Right lobe of liver (tissue), 4 donors: ENCODE results near the gene PPT1.

ENCODE experiments used
- POLR2A ChIP-seq: fragments of 450-650 bp; IDR thresholded peaks from one replicate; pipeline ENCODE4 v1.6.1; 2017; ENCODE audit warnings: antibody characterized with exemption, mild to moderate bottlenecking
- TF ChIP-seq, protein P1 (sequence below), 4 donors: fragments of 200-600 bp in 3 of 4; fragments of 450-650 bp in 1 of 4; IDR thresholded peaks; one replicate each; pipeline versions ENCODE4 v1.5.1 to v1.8.0; 2016 to 2022; ENCODE audit warnings: antibody characterized with exemption in 4 of 4, mild to moderate bottlenecking in 2 of 4
- donor health status: DM: no; HTN: no; CAD: no.
- donor health status: DM: no; HTN: no; CAD: no.
- donor health status: DM: no; HTN: yes; CAD: no.

DNA sequence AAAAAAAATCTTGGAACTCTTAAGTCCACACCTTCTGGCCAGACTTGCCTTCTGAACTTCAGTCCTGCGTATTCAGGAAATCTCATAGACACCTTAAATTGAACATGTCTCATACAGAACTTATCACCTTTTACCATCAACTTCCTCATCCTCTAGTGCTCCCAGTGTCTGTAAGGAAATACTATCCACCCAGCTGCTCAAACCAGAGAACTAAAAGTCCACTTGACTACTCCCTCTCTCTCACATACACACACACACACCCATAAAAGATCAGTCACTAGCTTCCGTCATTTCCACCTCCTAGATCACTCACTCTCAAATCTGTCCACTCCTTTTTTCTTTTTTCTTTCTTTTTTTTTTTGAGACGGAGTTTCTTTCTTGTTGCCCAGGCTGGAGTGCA is 67.4 kb downstream of the PPT1 start:
- TF ChIP-seq, protein P1, sequence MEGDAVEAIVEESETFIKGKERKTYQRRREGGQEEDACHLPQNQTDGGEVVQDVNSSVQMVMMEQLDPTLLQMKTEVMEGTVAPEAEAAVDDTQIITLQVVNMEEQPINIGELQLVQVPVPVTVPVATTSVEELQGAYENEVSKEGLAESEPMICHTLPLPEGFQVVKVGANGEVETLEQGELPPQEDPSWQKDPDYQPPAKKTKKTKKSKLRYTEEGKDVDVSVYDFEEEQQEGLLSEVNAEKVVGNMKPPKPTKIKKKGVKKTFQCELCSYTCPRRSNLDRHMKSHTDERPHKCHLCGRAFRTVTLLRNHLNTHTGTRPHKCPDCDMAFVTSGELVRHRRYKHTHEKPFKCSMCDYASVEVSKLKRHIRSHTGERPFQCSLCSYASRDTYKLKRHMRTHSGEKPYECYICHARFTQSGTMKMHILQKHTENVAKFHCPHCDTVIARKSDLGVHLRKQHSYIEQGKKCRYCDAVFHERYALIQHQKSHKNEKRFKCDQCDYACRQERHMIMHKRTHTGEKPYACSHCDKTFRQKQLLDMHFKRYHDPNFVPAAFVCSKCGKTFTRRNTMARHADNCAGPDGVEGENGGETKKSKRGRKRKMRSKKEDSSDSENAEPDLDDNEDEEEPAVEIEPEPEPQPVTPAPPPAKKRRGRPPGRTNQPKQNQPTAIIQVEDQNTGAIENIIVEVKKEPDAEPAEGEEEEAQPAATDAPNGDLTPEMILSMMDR (IDR thresholded peaks at IDR 0.05) = no peak
- TF ChIP-seq POLR2A = no peak
